GM12878 (cell line): ENCODE results near the gene AGGF1. TPM values are rescaled to one million over a fixed set of nuclear protein-coding genes. Genes with fewer than 3 reads are reported as not detected.

Source experiments
- ATAC-seq: fragments of 200-7000 bp; cut with Tn5 transposase; 3 replicates; pipeline ENCODE4 v1.9.1; 2020; ENCODE audit warnings: mild to moderate bottlenecking, moderate library complexity
- BruUV-seq: library from RNA; stranded (reverse); fragments of 400-500 nt; replicated peaks from 2 replicates; lab custom pipeline; 2021; lab: Mats Ljungman, UMichigan
- CTCF ChIA-PET: fragments of 300-600 bp; sonication (Branson Sonifier 250); formaldehyde crosslinking; extraction: SDS; loops from one replicate; lab custom pipeline; 2021; ENCODE audit warnings: inconsistent platforms; lab: Yijun Ruan, JAX
- POLR2A ChIA-PET: fragments of 350-600 bp; formaldehyde crosslinking; extraction: SDS; loops from one replicate; lab custom pipeline; 2021; ENCODE audit warnings: inconsistent platforms; lab: Charles Lee
- RAD21 ChIA-PET: fragments of 300-600 bp; sonication (Branson Sonifier 250); formaldehyde crosslinking; loops from one replicate; lab custom pipeline; 2023; ENCODE audit warnings: antibody characterized with exemption; ENCODE audit not compliant: unreplicated experiment; lab: Charles Lee
- SMC1A ChIA-PET: fragments of 300-600 bp; sonication (Branson Sonifier 250); formaldehyde crosslinking; loops from one replicate; lab custom pipeline; 2023; ENCODE audit not compliant: unreplicated experiment, uncharacterized antibody; lab: Charles Lee
- DNase-seq: peaks from one replicate; pipeline ENCODE4 v3.0.0-alpha.2; 2011; ENCODE audit warnings: low read depth, low spot score
- FAIRE-seq: peaks from 3 replicates; lab custom pipeline; 2011; peaks lifted over from hg19 to GRCh38; lab: Jason Lieb, UNC
- H2AFZ ChIP-seq: 2 replicates; pipeline ENCODE4 v1.6.0; 2011; ENCODE audit warnings: low read depth, low read length, control low read depth; ENCODE audit not compliant: control insufficient read depth
- H3K27ac ChIP-seq: 2 replicates; pipeline ENCODE4 v1.5.1; 2011; ENCODE audit warnings: control low read depth; ENCODE audit not compliant: control insufficient read depth, insufficient read depth
- H3K27me3 ChIP-seq, 2 experiments: replicated peaks in 1 of 2; 2 replicates each; pipeline versions ENCODE4 v1.6.0 to v1.6.1; 2011; ENCODE audit warnings: low read length in 1 of 2; ENCODE audit not compliant: control insufficient read depth in 2 of 2, insufficient read depth in 2 of 2
- H3K36me3 ChIP-seq, 2 experiments: 2 replicates each; pipeline ENCODE4 v1.5.1; 2011; ENCODE audit warnings: low read length in 1 of 2; ENCODE audit not compliant: control insufficient read depth in 2 of 2, insufficient read depth in 2 of 2
- H3K4me1 ChIP-seq: 2 replicates; pipeline ENCODE4 v1.6.1; 2011; ENCODE audit warnings: mild to moderate bottlenecking, low read length, moderate library complexity, mixed read lengths; ENCODE audit not compliant: control insufficient read depth, insufficient read depth
- H3K4me2 ChIP-seq: 2 replicates; pipeline ENCODE4 v1.6.0; 2011; ENCODE audit warnings: control low read depth; ENCODE audit not compliant: control insufficient read depth, insufficient read depth
- H3K4me3 ChIP-seq: fragments of 200-600 bp; sonication (generic); 2 replicates; pipeline ENCODE4 v1.5.1; 2016
- H3K79me2 ChIP-seq: 2 replicates; pipeline ENCODE4 v1.6.0; 2011; ENCODE audit warnings: low read length; ENCODE audit not compliant: control insufficient read depth, insufficient read depth
- H3K9ac ChIP-seq: 2 replicates; pipeline ENCODE4 v1.8.0; 2011; ENCODE audit warnings: low read length, control low read depth, mixed read lengths; ENCODE audit not compliant: control insufficient read depth, insufficient read depth
- H3K9me3 ChIP-seq: replicated peaks from 3 replicates; pipeline ENCODE4 v1.5.1; 2011; ENCODE audit warnings: mild to moderate bottlenecking, low read length; ENCODE audit not compliant: control insufficient read depth, insufficient read depth
- H4K20me1 ChIP-seq: 2 replicates; pipeline ENCODE4 v1.6.0; 2011; ENCODE audit not compliant: control insufficient read depth, insufficient read depth
- ASH2L ChIP-seq: fragments of 300-600, 200-600 bp; sonication (generic); IDR thresholded peaks from 2 replicates; pipeline ENCODE4 v1.6.1; 2017; ENCODE audit warnings: low read depth, mild to moderate bottlenecking, borderline replicate concordance
- ATF3 ChIP-seq: IDR thresholded peaks from 2 replicates; pipeline ENCODE4 v1.6.1; 2011; ENCODE audit warnings: low read depth, mild to moderate bottlenecking, low read length, moderate library complexity, borderline replicate concordance; ENCODE audit errors: extremely low read depth
- BHLHE40 ChIP-seq, 2 experiments: fragments of 450-650 bp in 1 of 2; IDR thresholded peaks; 2 replicates each; pipeline ENCODE4 v1.6.1; 2011 to 2017; ENCODE audit warnings: low read depth in 2 of 2, borderline replicate concordance in 1 of 2, improper control_type of control experiment in 1 of 2, low read length in 1 of 2, mild to moderate bottlenecking in 1 of 2
- CBX5 ChIP-seq: sonication (generic); IDR thresholded peaks from 2 replicates; pipeline ENCODE4 v1.6.1; 2016; ENCODE audit warnings: low read depth, moderate library complexity, mild to moderate bottlenecking, inconsistent platforms
- E2F8 ChIP-seq: fragments of 450-650 bp; IDR thresholded peaks from 2 replicates; pipeline ENCODE4 v1.6.1; 2018; ENCODE audit warnings: mild to moderate bottlenecking, low read depth, moderate library complexity; ENCODE audit not compliant: partially characterized antibody
- E4F1 ChIP-seq: fragments of 450-650 bp; IDR thresholded peaks from 2 replicates; pipeline ENCODE4 v1.6.1; 2018; ENCODE audit warnings: borderline replicate concordance, mild to moderate bottlenecking; ENCODE audit not compliant: partially characterized antibody
- GABPA ChIP-seq: IDR thresholded peaks from 2 replicates; pipeline ENCODE4 v1.6.1; 2014; ENCODE audit warnings: antibody characterized with exemption, low read depth, mild to moderate bottlenecking, inconsistent platforms
- HDAC6 ChIP-seq: fragments of 200-600 bp; sonication (generic); IDR thresholded peaks from one replicate; pipeline ENCODE4 v1.8.0; 2017; ENCODE audit warnings: antibody characterized with exemption; ENCODE audit not compliant: unreplicated experiment
- HSF1 ChIP-seq: fragments of 150-350 bp; IDR thresholded peaks from 2 replicates; pipeline ENCODE4 v1.6.1; 2014; ENCODE audit warnings: mild to moderate bottlenecking, low read depth, low read length
- JUNB ChIP-seq: IDR thresholded peaks from 2 replicates; pipeline ENCODE4 v1.6.1; 2016; ENCODE audit warnings: antibody characterized with exemption, mild to moderate bottlenecking
- LARP7 ChIP-seq: fragments of 450-650 bp; IDR thresholded peaks from 2 replicates; pipeline ENCODE4 v1.6.1; 2017; ENCODE audit warnings: mild to moderate bottlenecking
- NFYA ChIP-seq: IDR thresholded peaks from 2 replicates; pipeline ENCODE4 v1.6.1; 2011; ENCODE audit warnings: low read depth, mild to moderate bottlenecking, low read length, improper control_type of control experiment, borderline replicate concordance
- RELB ChIP-seq: fragments of 450-650 bp; IDR thresholded peaks from 2 replicates; pipeline ENCODE4 v1.6.1; 2017; ENCODE audit warnings: low read depth, mild to moderate bottlenecking, moderate library complexity
- ZNF384 ChIP-seq: IDR thresholded peaks from 2 replicates; pipeline ENCODE4 v1.6.1; 2012; ENCODE audit warnings: low read depth, mild to moderate bottlenecking, low read length, improper control_type of control experiment, borderline replicate concordance
- ZNF622 ChIP-seq: fragments of 450-650 bp; IDR thresholded peaks from 2 replicates; pipeline ENCODE4 v1.6.1; 2017; ENCODE audit warnings: mild to moderate bottlenecking, inconsistent platforms
- WGBS: methylation state at CpG from one replicate; pipeline ENCODE4 v1.1.6; 2016; ENCODE audit warnings: low lambda C conversion rate; ENCODE audit not compliant: insufficient replicate concordance, insufficient coverage; ENCODE audit errors: missing lambda C conversion rate; 5-methylcytosine and 5-hydroxymethylcytosine counted together
- in situ Hi-C: fragments of 300-500 bp; cut with MboI; formaldehyde crosslinking; loops from 9 replicates; pipeline ENCODE4 v1.14.3; 2018; ENCODE audit warnings: mixed read lengths
- intact Hi-C: fragments of 100-400 bp; cut with micrococcal nuclease; formaldehyde crosslinking; loops from one replicate; pipeline ENCODE4 v1.14.2; 2022; ENCODE audit not compliant: unreplicated experiment
- polyA plus RNA-seq, 11 experiments: library from polyadenylated mRNA; depleted of rRNA in 4 of 11; unstranded in 6 of 11; stranded (reverse) in 5 of 11; fragments of >200 nt; fragmentation: Nextera tagmentation in 4 of 11; fragmentation: Illumina TruSeq in 1 of 11; extraction: Ambion mirVana in 4 of 11; extraction: Trizol in 1 of 11; gene quantifications; 1 replicate in 1 of 11; 2 replicates in 10 of 11; pipeline versions ENCODE4 v1.2.1 to v1.2.3, GENCODE V29; 2011 to 2016; ENCODE audit warnings: inconsistent platforms in 2 of 11, missing spikeins in 2 of 11, low read depth in 1 of 11
- total RNA-seq, 4 experiments: library from RNA; depleted of rRNA in 3 of 4; stranded (reverse); fragments of >200 nt in 3 of 4; fragmentation: Illumina TruSeq in 1 of 4; extraction: Trizol in 1 of 4; gene quantifications; 2 replicates each; pipeline versions ENCODE4 v1.2.1 to v1.2.3, GENCODE V29; 2013 to 2021

AGGF1 gene
- total and polyA plus RNA-seq, 10 of the 15 experiments (the other 5 are each of a cell fraction or from before 2014, with no cell fraction given) = 7.3 to 43.4 (median 20.2) TPM

GRCh38 chr5:77101298-77101697 is 71.1 kb downstream of the AGGF1 start:
- POLR2A ChIA-PET = interaction anchor here (0.6 to 1.1 kb wide), 3 partner anchors 15 to 188 kb away, joined by 3 to 4 read pairs (median 4); no protein-coding TSS in a partner anchor
- no TSS peak for BruUV-seq
- H3K27me3 ChIP-seq = no peaks in the 10 kb centered on the region
- intact Hi-C loops = no loop called here
- no peaks in the 10 kb centered on the region for H3K36me3 ChIP-seq
- H4K20me1 ChIP-seq = no peaks in the 10 kb centered on the region
- CTCF ChIA-PET = interaction anchor here (1.1 kb wide), 1 partner anchor 14 kb away, joined by 3 read pairs; no protein-coding TSS in a partner anchor
- WGBS = 66% methylated on average over 4 of the region's 4 CpGs
- ATAC-seq (no peak), FAIRE-seq (no peak), DNase-seq (no peak)
- TF ChIP-seq ZNF622 (no peak), HDAC6 (no peak), RELB (no peak), HSF1 (no peak), ZNF384 (no peak), NFYA (no peak), ASH2L (no peak), LARP7 (no peak), BHLHE40 (IDR thresholded peaks at IDR 0.05; ENCODE audit: borderline replicate concordance in 1 of 2, low read depth in 2 of 2, low read length in 1 of 2) (no peak), ATF3 (no peak), CBX5 (no peak), E4F1 (no peak), GABPA (no peak), JUNB (no peak), E2F8 (no peak)
- H3K4me3 ChIP-seq = no peak overlapping the region
- H3K27ac ChIP-seq = no peak overlapping the region
- H3K79me2 ChIP-seq = no peaks in the 10 kb centered on the region
- H2AFZ ChIP-seq = no peak overlapping the region
- in situ Hi-C loops = no loop called here
- no peaks in the 10 kb centered on the region for H3K4me1 ChIP-seq
- no peaks in the 10 kb centered on the region; the same call in 2 of the 3 replicates for H3K9me3 ChIP-seq
- no peak overlapping the region for H3K4me2 ChIP-seq
- SMC1A ChIA-PET = interaction anchor here (1.3 to 3.3 kb wide), 4 partner anchors 13 to 195 kb away, joined by 3 to 9 read pairs (median 6); no protein-coding TSS in a partner anchor
- H3K9ac ChIP-seq = no peak overlapping the region
- RAD21 ChIA-PET = interaction anchor here (1.0 kb wide), 1 partner anchor 39 kb away, joined by 3 read pairs; no protein-coding TSS in a partner anchor
